HepG2 (cell line): ENCODE measurements around the gene PREX1. TPM values are rescaled to one million over a fixed set of nuclear protein-coding genes. Genes with fewer than 3 reads are reported as not detected.

Experiments used
- ARNTL ChIP-seq: sonication (generic); formaldehyde crosslinking; IDR thresholded peaks from 2 replicates; pipeline ENCODE4 v1.4.0; 2020; ENCODE audit warnings: mild to moderate bottlenecking, missing genetic modification reagents
- ATRX ChIP-seq: sonication (generic); formaldehyde crosslinking; IDR thresholded peaks from 2 replicates; pipeline ENCODE4 v1.4.0; 2020; ENCODE audit warnings: missing genetic modification reagents, borderline replicate concordance
- GATA4 ChIP-seq: sonication (generic); IDR thresholded peaks from 2 replicates; pipeline ENCODE4 v1.6.1; 2016; ENCODE audit warnings: antibody characterized with exemption, low read depth, borderline replicate concordance
- JUNB ChIP-seq: sonication (generic); formaldehyde crosslinking; IDR thresholded peaks from 2 replicates; pipeline ENCODE4 v1.8.0; 2022; ENCODE audit warnings: missing genetic modification reagents, mild to moderate bottlenecking, borderline replicate concordance
- RBFOX2 ChIP-seq: fragments of 200-400 bp; formaldehyde crosslinking; IDR thresholded peaks from 2 replicates; pipeline ENCODE4 v1.6.1; 2017; ENCODE audit warnings: low read depth, mild to moderate bottlenecking, low read length
- RFX5 ChIP-seq: IDR thresholded peaks from 2 replicates; pipeline ENCODE4 v1.6.1; 2011; ENCODE audit warnings: low read depth, low read length, improper control_type of control experiment
- TCF12 ChIP-seq, 2 experiments: fragments of 450-650 bp in 1 of 2; sonication (generic) in 1 of 2; formaldehyde crosslinking in 1 of 2; IDR thresholded peaks; 2 replicates each; pipeline versions ENCODE4 v1.6.1 to v1.8.0; 2017 to 2022; ENCODE audit warnings: antibody characterized with exemption in 1 of 2, mild to moderate bottlenecking in 1 of 2, missing genetic modification reagents in 1 of 2, moderate library complexity in 1 of 2
- ZNF720 ChIP-seq: sonication (generic); formaldehyde crosslinking; IDR thresholded peaks from 2 replicates; pipeline ENCODE4 v1.4.0; 2020; ENCODE audit warnings: missing genetic modification reagents
- ZNF841 ChIP-seq: sonication (generic); formaldehyde crosslinking; IDR thresholded peaks from 2 replicates; pipeline ENCODE4 v1.8.1; 2023; ENCODE audit warnings: missing genetic modification reagents, borderline replicate concordance
- polyA plus RNA-seq, 8 experiments: library from polyadenylated mRNA; depleted of rRNA in 3 of 8; stranded (reverse) in 7 of 8; unstranded in 1 of 8; fragments of >200 nt; fragmentation: Illumina TruSeq in 4 of 8; extraction: Trizol in 4 of 8; gene quantifications; 2 replicates each; pipeline versions ENCODE4 v1.2.1 to v1.2.3, GENCODE V29; 2011 to 2016; ENCODE audit warnings: low read depth in 4 of 8, missing spikeins in 1 of 8, mixed read lengths in 1 of 8; ENCODE audit not compliant: insufficient read depth in 1 of 8
- total RNA-seq, 5 experiments: library from RNA; depleted of rRNA; stranded (reverse); fragments of >200 nt; fragmentation: Illumina TruSeq; extraction: Trizol; gene quantifications; 2 replicates each; pipeline ENCODE4 v1.2.3, GENCODE V29; 2016; ENCODE audit warnings: low read depth in 1 of 5
- TF ChIP-seq, protein P1 (sequence below): IDR thresholded peaks from 2 replicates; pipeline ENCODE4 v1.6.1; 2016; ENCODE audit warnings: low read depth, missing genetic modification reagents, missing compliant biosample characterization
- TF ChIP-seq, protein P2 (sequence below): sonication (generic); formaldehyde crosslinking; IDR thresholded peaks from 2 replicates; pipeline ENCODE4 v1.4.0; 2020; ENCODE audit warnings: low read depth, mild to moderate bottlenecking, missing genetic modification reagents
- TF ChIP-seq, protein P3 (sequence below): sonication (generic); formaldehyde crosslinking; IDR thresholded peaks from 2 replicates; pipeline ENCODE4 v1.4.0; 2020; ENCODE audit warnings: missing genetic modification reagents, borderline replicate concordance

Gene PREX1
- total and polyA plus RNA-seq, 2 of the 13 experiments (the other 11 are each of a cell fraction or from before 2014, with no cell fraction given): 0.02 to 0.04 TPM

DNA sequence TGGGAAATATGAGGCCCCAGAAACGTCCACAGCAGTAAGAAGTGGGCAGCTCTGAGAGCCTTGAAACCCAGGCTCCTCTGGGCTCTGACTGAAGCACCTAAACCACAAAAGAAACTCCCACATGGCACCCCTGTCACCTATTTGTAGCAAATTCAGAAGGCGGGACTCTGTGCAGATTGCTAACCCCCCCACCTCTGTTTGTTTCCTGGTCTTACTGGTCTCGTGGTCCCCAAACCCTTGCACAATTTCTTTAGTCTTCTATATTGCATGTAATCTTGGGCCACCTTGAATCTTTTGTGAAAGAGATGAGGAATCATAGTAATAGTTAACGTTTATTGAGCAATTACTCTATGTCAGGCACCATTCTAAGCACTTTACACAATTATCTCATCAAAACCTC, 154.3 kb downstream of the PREX1 start (continued):
- TF ChIP-seq, protein P1, sequence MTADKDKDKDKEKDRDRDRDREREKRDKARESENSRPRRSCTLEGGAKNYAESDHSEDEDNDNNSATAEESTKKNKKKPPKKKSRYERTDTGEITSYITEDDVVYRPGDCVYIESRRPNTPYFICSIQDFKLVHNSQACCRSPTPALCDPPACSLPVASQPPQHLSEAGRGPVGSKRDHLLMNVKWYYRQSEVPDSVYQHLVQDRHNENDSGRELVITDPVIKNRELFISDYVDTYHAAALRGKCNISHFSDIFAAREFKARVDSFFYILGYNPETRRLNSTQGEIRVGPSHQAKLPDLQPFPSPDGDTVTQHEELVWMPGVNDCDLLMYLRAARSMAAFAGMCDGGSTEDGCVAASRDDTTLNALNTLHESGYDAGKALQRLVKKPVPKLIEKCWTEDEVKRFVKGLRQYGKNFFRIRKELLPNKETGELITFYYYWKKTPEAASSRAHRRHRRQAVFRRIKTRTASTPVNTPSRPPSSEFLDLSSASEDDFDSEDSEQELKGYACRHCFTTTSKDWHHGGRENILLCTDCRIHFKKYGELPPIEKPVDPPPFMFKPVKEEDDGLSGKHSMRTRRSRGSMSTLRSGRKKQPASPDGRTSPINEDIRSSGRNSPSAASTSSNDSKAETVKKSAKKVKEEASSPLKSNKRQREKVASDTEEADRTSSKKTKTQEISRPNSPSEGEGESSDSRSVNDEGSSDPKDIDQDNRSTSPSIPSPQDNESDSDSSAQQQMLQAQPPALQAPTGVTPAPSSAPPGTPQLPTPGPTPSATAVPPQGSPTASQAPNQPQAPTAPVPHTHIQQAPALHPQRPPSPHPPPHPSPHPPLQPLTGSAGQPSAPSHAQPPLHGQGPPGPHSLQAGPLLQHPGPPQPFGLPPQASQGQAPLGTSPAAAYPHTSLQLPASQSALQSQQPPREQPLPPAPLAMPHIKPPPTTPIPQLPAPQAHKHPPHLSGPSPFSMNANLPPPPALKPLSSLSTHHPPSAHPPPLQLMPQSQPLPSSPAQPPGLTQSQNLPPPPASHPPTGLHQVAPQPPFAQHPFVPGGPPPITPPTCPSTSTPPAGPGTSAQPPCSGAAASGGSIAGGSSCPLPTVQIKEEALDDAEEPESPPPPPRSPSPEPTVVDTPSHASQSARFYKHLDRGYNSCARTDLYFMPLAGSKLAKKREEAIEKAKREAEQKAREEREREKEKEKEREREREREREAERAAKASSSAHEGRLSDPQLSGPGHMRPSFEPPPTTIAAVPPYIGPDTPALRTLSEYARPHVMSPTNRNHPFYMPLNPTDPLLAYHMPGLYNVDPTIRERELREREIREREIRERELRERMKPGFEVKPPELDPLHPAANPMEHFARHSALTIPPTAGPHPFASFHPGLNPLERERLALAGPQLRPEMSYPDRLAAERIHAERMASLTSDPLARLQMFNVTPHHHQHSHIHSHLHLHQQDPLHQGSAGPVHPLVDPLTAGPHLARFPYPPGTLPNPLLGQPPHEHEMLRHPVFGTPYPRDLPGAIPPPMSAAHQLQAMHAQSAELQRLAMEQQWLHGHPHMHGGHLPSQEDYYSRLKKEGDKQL (CRISPR knock-in tag): no peak
- TF ChIP-seq, protein P2, sequence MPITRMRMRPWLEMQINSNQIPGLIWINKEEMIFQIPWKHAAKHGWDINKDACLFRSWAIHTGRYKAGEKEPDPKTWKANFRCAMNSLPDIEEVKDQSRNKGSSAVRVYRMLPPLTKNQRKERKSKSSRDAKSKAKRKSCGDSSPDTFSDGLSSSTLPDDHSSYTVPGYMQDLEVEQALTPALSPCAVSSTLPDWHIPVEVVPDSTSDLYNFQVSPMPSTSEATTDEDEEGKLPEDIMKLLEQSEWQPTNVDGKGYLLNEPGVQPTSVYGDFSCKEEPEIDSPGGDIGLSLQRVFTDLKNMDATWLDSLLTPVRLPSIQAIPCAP: no peak
- TF ChIP-seq RBFOX2 (no peak), ARNTL (CRISPR knock-in tag) (no peak), ATRX (CRISPR knock-in tag) (no peak), ZNF841 (CRISPR knock-in tag) (no peak), JUNB (CRISPR knock-in tag) (no peak), TCF12 (IDR thresholded peaks at IDR 0.05) (no peak), TCF12 (CRISPR knock-in tag; IDR thresholded peaks at IDR 0.05) (no peak), ZNF720 (no peak), RFX5 (no peak), GATA4 (no peak)
- TF ChIP-seq, protein P3, sequence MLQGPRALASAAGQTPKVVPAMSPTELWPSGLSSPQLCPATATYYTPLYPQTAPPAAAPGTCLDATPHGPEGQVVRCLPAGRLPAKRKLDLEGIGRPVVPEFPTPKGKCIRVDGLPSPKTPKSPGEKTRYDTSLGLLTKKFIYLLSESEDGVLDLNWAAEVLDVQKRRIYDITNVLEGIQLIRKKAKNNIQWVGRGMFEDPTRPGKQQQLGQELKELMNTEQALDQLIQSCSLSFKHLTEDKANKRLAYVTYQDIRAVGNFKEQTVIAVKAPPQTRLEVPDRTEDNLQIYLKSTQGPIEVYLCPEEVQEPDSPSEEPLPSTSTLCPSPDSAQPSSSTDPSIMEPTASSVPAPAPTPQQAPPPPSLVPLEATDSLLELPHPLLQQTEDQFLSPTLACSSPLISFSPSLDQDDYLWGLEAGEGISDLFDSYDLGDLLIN: no peak
